CD4-positive, alpha-beta T cell treated with Interleukin-17A for 1 hour (primary cell): Measurements from ENCODE around the gene RYR2.

Experiments
- DNase-seq: peaks from one replicate; pipeline ENCODE4 v3.0.0-alpha.2; 2020

RYR2 gene

GRCh38 chr1:237041795-237042525 is at the start of gene RYR2:
TSS of gene RYR2 (plus strand) at chr1:237042184. CDS start at chr1:237042522, 338 bp downstream.
- no peak for DNase-seq

GRCh38 chr1:236992449-236992848 is 49.5 kb upstream of the RYR2 start:
- no peak for DNase-seq

DNA sequence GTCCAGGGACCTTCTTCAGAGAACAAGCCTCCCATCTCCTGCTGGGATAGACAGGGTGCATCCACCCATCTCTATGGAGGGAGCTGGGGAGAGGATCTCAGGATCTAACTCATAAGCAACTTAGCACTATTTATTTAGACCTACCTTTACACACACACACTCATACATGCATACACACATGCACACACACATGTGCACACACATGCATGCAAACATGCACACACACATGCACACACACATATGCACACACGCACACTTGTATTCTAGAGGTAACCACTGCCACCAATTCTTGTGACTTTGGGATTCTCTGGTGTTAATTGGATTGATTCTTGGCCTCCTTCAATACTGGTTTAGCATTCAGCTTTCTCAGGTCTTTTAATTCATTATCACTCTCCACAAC is 47.5 kb upstream of the RYR2 start:
- DNase-seq: no peak

- no peak for DNase-seq
Measured at GRCh38 chr1:236997361-236997760, 44.6 kb upstream of the RYR2 start.

DNA sequence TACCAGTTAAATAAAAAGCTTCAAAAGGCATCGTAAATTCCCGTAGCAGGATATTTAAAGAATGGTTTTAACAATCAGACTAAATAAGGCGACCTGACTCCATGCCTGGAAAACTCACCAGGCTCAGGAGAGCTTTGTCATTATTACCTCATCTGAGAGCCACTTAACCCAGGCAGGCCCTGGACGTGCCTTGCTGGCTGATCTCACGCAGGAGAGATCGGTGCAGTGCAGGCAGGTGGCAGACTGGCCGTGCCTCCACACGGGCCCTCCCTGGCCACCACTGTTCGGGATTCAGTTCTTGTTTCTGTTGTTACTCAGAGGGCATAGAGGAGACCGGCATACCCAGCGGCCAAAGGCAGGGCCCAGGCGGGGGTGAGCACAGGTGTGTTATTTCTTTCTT is 44.1 kb upstream of the RYR2 start:
- DNase-seq: no peak

GRCh38 chr1:236998546-236998945 is 43.4 kb upstream of the RYR2 start:
- DNase-seq: no peak

- DNase-seq: no peak
Measured at GRCh38 chr1:237000191-237000590, 41.8 kb upstream of the RYR2 start.

DNA sequence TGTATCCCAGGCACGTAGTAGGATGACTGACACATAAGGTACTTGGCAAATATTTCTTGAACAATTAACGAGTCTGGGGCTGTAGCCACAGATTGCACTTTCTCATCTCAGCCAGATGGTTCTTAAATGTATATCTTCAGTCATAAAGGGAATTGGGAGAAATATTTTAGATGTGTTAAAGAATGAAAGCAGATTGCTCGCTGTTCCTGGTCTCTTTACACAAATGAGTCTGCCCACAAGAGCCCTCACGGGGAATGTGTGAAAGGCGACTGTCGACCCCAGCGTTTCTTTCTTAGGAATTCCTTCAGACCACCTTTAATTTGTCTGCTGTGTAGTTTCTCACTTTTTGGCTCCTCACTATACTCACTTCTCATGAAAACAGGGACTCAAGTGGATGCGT is 38.5 kb upstream of the RYR2 start:
- DNase-seq: no peak

- DNase-seq: no peak
Measured at GRCh38 chr1:237004116-237004515, 37.9 kb upstream of the RYR2 start, which contains the start of gene MT1HL1. TSS of gene MT1HL1 (minus strand) at chr1:237004441. CDS start at chr1:237004372, 69 bp downstream.

- no peak for DNase-seq
Measured at GRCh38 chr1:237005674-237006073, 36.3 kb upstream of the RYR2 start.

- no peak for DNase-seq
Measured at GRCh38 chr1:237007147-237007881, 34.7 kb upstream of the RYR2 start.

- DNase-seq: no peak
Measured at GRCh38 chr1:237009611-237010010, 32.4 kb upstream of the RYR2 start.

DNA sequence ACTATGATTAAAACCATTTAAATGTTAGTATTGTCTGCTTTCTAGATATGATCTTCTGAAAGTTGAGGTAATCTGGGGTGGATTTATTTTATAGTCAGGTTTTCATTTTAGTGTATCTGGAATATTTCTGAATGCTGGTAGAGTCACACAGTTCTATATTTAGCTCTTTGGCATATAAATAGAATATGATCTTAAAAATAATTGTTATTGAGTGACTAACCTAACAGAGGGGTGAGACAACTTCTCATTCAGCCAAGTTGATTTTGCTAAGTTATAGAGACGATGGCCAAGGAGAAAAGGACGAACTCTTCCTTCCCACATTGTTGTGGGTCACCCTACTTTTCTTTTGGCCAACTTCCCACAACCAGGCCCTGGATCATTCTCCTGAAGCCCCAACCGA is 30.6 kb upstream of the RYR2 start:
- no peak for DNase-seq

GRCh38 chr1:237012361-237012760 is 29.6 kb upstream of the RYR2 start:
- no peak for DNase-seq

DNA sequence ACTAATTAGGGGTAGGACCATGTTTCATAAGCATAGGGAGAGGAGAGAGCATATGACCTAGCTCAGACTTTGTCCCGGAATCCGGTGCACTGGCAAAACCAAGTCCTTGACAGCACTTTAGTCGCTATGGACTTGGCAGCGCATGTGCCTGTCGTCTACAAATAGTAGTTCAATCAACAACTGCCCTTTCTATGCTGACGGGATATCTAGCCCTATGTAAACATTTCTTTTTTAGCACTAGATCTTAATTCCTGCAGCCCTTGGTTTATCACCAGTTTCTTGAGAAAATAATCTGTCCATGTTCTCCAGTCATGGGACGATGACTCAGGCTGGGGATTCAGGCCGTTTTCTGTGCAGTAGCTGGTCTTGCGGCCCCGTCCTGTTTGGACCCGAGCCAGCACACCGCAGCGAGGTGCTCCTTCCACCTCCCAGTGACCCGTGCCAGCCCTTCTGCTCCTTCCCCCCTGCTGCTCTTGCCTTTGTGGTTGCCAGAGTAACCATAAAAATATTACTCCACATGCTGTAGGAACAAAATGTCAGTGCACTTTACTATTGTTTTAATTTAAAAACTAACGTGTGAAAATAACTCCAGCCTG is 29.1 kb upstream of the RYR2 start:
- DNase-seq: no peak

GRCh38 chr1:237013608-237014007 is 28.4 kb upstream of the RYR2 start:
- no peak for DNase-seq

- no peak for DNase-seq
Measured at GRCh38 chr1:237016626-237017025, 25.4 kb upstream of the RYR2 start.

GRCh38 chr1:237018896-237019295 is 23.1 kb upstream of the RYR2 start:
- DNase-seq: no peak

DNA sequence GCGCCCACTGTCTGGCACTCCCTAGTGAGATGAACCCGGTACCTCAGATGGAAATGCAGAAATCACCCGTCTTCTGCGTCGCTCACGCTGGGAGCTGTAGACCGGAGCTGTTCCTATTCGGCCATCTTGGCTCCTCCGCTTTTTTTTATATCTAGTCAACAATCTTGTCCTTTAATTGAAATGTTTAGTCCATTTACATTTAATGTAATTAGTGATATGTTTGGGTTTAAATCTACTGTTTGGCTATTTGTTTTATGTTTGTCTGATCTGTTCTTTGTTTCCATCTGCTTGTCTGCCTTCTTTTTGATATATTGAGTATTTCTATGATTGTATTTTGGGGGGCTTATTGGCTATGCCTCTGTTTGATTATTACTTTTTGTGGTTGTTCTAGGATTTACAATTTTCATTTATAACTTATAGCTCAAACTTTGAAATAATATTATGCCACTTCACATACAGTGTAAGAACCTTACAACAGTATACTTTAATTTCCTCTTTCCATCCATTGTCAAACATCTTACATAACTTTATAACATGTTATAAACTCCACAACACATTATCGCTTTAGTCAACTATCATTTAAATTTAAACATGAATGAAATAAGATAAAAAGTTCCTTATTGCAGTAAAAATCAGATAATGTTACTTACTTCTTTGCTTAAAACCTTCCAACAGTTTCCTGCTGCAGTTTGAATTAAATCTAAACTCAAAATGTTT is 16.5 kb upstream of the RYR2 start:
- no peak for DNase-seq

GRCh38 chr1:237029240-237029639 is 12.7 kb upstream of the RYR2 start:
- DNase-seq: no peak

DNA sequence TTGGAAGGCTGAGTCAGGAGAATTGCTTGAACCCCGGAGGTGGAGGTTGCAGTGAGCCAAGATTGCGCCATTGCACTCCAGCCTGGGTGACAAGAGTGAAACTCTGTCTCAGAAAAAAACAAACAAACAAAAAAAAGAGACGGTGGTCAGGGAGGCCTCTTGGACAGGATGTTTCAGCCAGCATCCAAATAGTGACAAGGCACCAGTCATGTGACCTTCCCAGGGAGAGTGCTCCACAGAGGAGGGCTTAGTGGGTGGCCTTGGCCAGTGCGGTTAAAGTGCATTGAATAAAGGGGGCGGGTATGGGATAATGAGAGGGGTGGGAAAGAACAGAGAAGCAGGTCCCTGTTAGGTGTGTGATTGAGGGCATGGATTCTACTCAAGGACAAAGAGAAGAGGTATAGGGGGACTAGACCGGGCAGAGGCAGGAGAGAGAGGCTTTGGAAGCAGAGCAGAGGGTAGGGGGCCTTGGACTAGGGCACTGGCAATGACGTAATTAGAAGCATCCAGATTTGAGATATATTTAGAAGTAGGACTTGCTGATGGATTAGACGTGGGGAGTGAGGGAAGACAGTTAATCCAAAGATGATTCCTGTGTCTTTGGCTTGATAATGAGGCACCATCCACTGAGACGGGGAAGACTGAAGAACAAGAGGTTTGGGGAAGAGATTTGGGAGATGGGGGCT is 12.0 kb upstream of the RYR2 start:
- no peak for DNase-seq

DNA sequence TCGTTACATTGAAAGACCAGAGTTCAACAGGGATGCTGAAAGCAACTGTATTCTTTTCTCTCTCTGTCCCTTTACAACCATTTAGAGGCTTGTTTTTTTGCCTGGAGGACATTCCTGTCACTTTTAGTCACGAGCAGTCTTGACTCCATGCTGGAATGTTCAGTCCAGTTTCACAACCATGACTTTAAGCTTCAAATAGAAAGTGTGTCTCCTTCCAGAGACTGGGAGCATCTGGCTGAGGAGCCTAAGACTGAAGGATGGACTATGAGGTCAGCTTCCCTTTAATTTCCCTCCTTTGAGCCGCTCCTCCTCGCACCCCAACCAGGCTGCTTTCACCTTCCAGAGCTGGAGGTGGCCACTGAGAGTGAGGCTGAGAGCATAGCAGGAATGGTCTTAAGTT is 10.5 kb upstream of the RYR2 start:
- DNase-seq: no peak

- DNase-seq: no peak
Measured at GRCh38 chr1:237032029-237032428, 10.0 kb upstream of the RYR2 start.
